GM12891 (cell line): ENCODE results near the gene ZNF385B.

Source experiments
- POLR2A ChIP-seq: IDR thresholded peaks from 2 replicates; pipeline ENCODE4 v1.6.1; 2011; ENCODE audit warnings: low read depth, low read length, control low read depth
- POLR2AphosphoS5 ChIP-seq: IDR thresholded peaks from 2 replicates; pipeline ENCODE4 v1.6.1; 2011; ENCODE audit warnings: low read depth, low read length, control low read depth
- POU2F2 ChIP-seq: IDR thresholded peaks from 2 replicates; pipeline ENCODE4 v1.6.1; 2011; ENCODE audit warnings: low read depth, mild to moderate bottlenecking, control low read depth, low read length, moderate library complexity
- SPI1 ChIP-seq: IDR thresholded peaks from 2 replicates; pipeline ENCODE4 v1.6.1; 2011; ENCODE audit warnings: low read depth, low read length, control low read depth

GRCh38 chr2:179602452-179602851, 259.0 kb downstream of the ZNF385B start:
- no peak for TF ChIP-seq POLR2A
- no peak for TF ChIP-seq POLR2AphosphoS5
- TF ChIP-seq POU2F2, result no peak
- TF ChIP-seq SPI1, result no peak
